Upper lobe of left lung (tissue), 4 donors: Measurements from ENCODE around the gene RNF214.

Source experiments
- CTCF ChIP-seq, 6 experiments: fragments of 450-650 bp in 4 of 6; fragments of 200-600 bp in 2 of 6; sonication (generic) in 2 of 6; IDR thresholded peaks; one replicate each; pipeline ENCODE4 v1.5.1; 2016 to 2019; ENCODE audit warnings: antibody characterized with exemption in 6 of 6
- EP300 ChIP-seq, 4 donors: sonication (generic); formaldehyde crosslinking; IDR thresholded peaks; one replicate each; pipeline ENCODE4 v1.5.1; 2017; ENCODE audit warnings: antibody characterized with exemption in 4 of 4, control low read depth in 2 of 4
- POLR2A ChIP-seq, 4 donors: fragments of 450-650 bp; IDR thresholded peaks; one replicate each; pipeline ENCODE4 v1.5.1; 2016 to 2017; ENCODE audit warnings: antibody characterized with exemption in 4 of 4, mild to moderate bottlenecking in 2 of 4

GRCh38 chr11:117302228-117302627 lies 69.8 kb downstream of the RNF214 start:
- TF ChIP-seq CTCF (IDR thresholded peaks at IDR 0.05) (no peak), EP300 (IDR thresholded peaks at IDR 0.05) (no peak), POLR2A (IDR thresholded peaks at IDR 0.05) (no peak)
